Measurements from ENCODE around the gene KRT85.

The KRT85 gene

GRCh38 chr12:52337054-52337453 is 30.2 kb downstream of the KRT85 start:
- DNase-seq (ENCODE audit: low read depth) = no peak
- no peak for TF ChIP-seq CTCF (IDR thresholded peaks at IDR 0.05; ENCODE audit: control insufficient read depth, insufficient read depth, low read depth, low read length, missing control alignments)
- no peak overlapping the region for H3K4me3 ChIP-seq (ENCODE audit: control insufficient read depth, low read depth, low read length)

DNA sequence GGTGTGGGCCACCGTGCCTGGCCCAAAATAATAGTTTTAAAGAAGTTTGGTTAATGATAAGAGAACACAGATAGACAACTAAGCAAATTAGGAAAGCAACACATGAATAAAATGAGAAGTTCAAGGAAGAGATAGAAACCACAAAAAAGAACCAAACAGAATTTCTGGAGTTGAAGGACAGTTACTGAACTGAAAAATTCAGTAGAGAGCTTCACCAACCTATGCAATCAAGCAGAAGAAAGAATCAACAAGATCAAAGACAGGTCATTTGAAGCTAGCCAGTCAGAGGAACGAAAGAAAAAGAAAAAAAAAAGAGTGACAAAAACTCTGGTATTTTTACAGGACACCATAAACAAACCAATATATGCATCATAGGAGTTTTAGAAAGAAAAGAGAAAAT is 30.6 kb downstream of the KRT85 start:
- TF ChIP-seq CTCF (IDR thresholded peaks at IDR 0.05; ENCODE audit: control insufficient read depth, insufficient read depth, low read depth, low read length, missing control alignments) = no peak
- H3K4me3 ChIP-seq (ENCODE audit: control insufficient read depth, low read depth, low read length) = no peak overlapping the region
- no peak for DNase-seq (ENCODE audit: low read depth)

- no peak for DNase-seq (ENCODE audit: low read depth)
- H3K4me3 ChIP-seq (ENCODE audit: control insufficient read depth, low read depth, low read length) = no peak overlapping the region
- no peak for TF ChIP-seq CTCF (IDR thresholded peaks at IDR 0.05; ENCODE audit: control insufficient read depth, insufficient read depth, low read depth, low read length, missing control alignments)
These were observed 31.6 kb downstream of the KRT85 start for GRCh38 chr12:52335598-52336262.

DNA sequence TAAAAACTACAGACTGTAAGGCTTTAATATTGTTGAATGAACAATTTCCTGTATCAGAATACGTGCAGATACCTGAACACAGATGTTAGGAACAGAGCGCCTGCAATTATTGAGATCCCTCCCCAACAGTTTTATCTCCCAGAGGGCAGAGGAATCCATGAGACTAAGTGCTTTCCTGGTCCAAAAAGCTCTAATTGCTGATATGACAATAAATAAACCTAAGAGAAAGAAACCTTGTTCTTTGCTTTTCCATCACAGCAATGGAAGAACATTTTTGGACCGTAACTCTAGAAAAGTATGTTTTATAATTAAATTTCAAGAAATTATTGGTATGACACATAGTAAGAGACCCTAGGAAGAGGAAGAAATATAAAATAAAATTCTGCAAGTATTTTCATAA is 33.1 kb downstream of the KRT85 start:
- H3K4me3 ChIP-seq (ENCODE audit: control insufficient read depth, low read depth, low read length) = no peak overlapping the region
- TF ChIP-seq CTCF (IDR thresholded peaks at IDR 0.05; ENCODE audit: control insufficient read depth, insufficient read depth, low read depth, low read length, missing control alignments) = no peak
- no peak for DNase-seq (ENCODE audit: low read depth)

DNA sequence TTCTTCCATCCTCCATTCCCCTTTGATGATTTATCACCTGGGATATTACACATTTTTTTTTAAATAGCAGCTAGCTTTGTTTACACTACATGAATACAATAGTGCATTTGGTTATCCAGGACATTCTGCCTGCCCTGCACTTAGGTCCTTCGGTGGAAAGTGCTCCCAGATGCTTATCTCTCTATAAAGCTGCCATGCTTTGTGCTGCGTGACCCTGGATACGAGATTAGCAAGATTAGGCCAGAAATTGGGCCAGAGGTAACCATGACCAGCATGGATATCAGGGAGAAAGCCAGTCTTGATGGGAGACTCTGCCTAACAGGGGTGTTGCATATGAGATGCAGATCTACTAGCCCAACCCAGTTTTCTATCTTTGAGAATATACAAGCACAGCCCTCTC is 34.0 kb downstream of the KRT85 start:
- TF ChIP-seq CTCF (IDR thresholded peaks at IDR 0.05; ENCODE audit: control insufficient read depth, insufficient read depth, low read depth, low read length, missing control alignments) = no peak
- H3K4me3 ChIP-seq (ENCODE audit: control insufficient read depth, low read depth, low read length) = no peak overlapping the region
- DNase-seq (ENCODE audit: low read depth) = no peak

- no peak overlapping the region for H3K4me3 ChIP-seq (ENCODE audit: control insufficient read depth, low read depth, low read length)
- TF ChIP-seq CTCF (IDR thresholded peaks at IDR 0.05; ENCODE audit: control insufficient read depth, insufficient read depth, low read depth, low read length, missing control alignments) = no peak
- no peak for DNase-seq (ENCODE audit: low read depth)
These were observed 34.9 kb downstream of the KRT85 start for GRCh38 chr12:52332381-52332780.

GRCh38 chr12:52331833-52332232 is 35.4 kb downstream of the KRT85 start:
- H3K4me3 ChIP-seq (ENCODE audit: control insufficient read depth, low read depth, low read length) = no peak overlapping the region
- no peak for DNase-seq (ENCODE audit: low read depth)
- no peak for TF ChIP-seq CTCF (IDR thresholded peaks at IDR 0.05; ENCODE audit: control insufficient read depth, insufficient read depth, low read depth, low read length, missing control alignments)

Measured in AG09309 (cell line).